Bone marrow (tissue), 2 donors: ENCODE measurements around the gene ATP13A3.

Experiments
- DNase-seq, 2 donors: peaks; one replicate each; lab custom pipeline; 2025; lab: John Stamatoyannopoulos, UW

Gene ATP13A3

GRCh38 chr3:194392576-194392975, 94.2 kb downstream of the ATP13A3 start:
- DNase-seq, result no peak

- DNase-seq, result no peak
Observed at GRCh38 chr3:194390835-194391234, 96.0 kb downstream of the ATP13A3 start.

- no peak for DNase-seq
Observed at GRCh38 chr3:194389269-194389668, 97.5 kb downstream of the ATP13A3 start.

- no peak for DNase-seq
Observed at GRCh38 chr3:194387926-194388418, 98.8 kb downstream of the ATP13A3 start.

- DNase-seq, result no peak
Observed at GRCh38 chr3:194387276-194387675, 99.5 kb downstream of the ATP13A3 start.

GRCh38 chr3:194386648-194387047, 100.2 kb downstream of the ATP13A3 start:
- DNase-seq, result no peak

- no peak for DNase-seq
Observed at GRCh38 chr3:194386066-194386465, 100.7 kb downstream of the ATP13A3 start.

- no peak for DNase-seq
Observed at GRCh38 chr3:194384569-194385001, 102.2 kb downstream of the ATP13A3 start.

GRCh38 chr3:194384156-194384555, 102.6 kb downstream of the ATP13A3 start:
- DNase-seq, result no peak

- DNase-seq, result no peak
Observed at GRCh38 chr3:194383276-194383940, 103.4 kb downstream of the ATP13A3 start.

- no peak for DNase-seq
Observed at GRCh38 chr3:194382892-194383223, 103.9 kb downstream of the ATP13A3 start.

GRCh38 chr3:194382196-194382891, 104.5 kb downstream of the ATP13A3 start:
- no peak for DNase-seq

GRCh38 chr3:194381460-194381875, 105.3 kb downstream of the ATP13A3 start:
- DNase-seq, result no peak

GRCh38 chr3:194380326-194380725, 106.5 kb downstream of the ATP13A3 start:
- DNase-seq, result no peak

- no peak for DNase-seq
Observed at GRCh38 chr3:194379651-194380050, 107.2 kb downstream of the ATP13A3 start.

GRCh38 chr3:194379231-194379630, 107.6 kb downstream of the ATP13A3 start:
- DNase-seq, result no peak

- DNase-seq, result no peak
Observed at GRCh38 chr3:194377708-194378107, 109.1 kb downstream of the ATP13A3 start.

GRCh38 chr3:194376241-194376560, 110.6 kb downstream of the ATP13A3 start:
- DNase-seq, result no peak

GRCh38 chr3:194375473-194376240, 111.1 kb downstream of the ATP13A3 start:
- DNase-seq, result no peak

- no peak for DNase-seq
Observed at GRCh38 chr3:194374935-194375334, 111.9 kb downstream of the ATP13A3 start.

GRCh38 chr3:194373899-194374298, 112.9 kb downstream of the ATP13A3 start:
- DNase-seq, result no peak

GRCh38 chr3:194373028-194373427, 113.8 kb downstream of the ATP13A3 start:
- DNase-seq, result no peak

GRCh38 chr3:194370753-194371152, 116.0 kb downstream of the ATP13A3 start:
- DNase-seq, result no peak
